Activated gamma-delta T cell (primary cell): ENCODE results near the gene OR52K1.
"Not testable (repeated sequence)": the region's sequence is repeated elsewhere in the genome, so short reads cannot be mapped to it uniquely, and the experiment has no call there.

Experiments used
- DNase-seq: peaks from one replicate; lab custom pipeline; 2025; lab: John Stamatoyannopoulos, UW
- total RNA-seq, 2 donors: gene quantifications; one replicate each; lab custom pipeline; 2026; lab: John Stamatoyannopoulos, UW

Gene OR52K1
- 0 to 0.09 reads per million in 2 donors for total RNA-seq

GRCh38 chr11:4482445-4482844 lies at the start of gene OR52K1:
OR52K1 (plus strand) TSS chr11:4482646; CDS start chr11:4488901, 6,255 bp downstream.
- no peak for DNase-seq

GRCh38 chr11:4433856-4434255 lies 48.6 kb upstream of the OR52K1 start:
- no peak for DNase-seq

GRCh38 chr11:4436411-4436810 lies 46.0 kb upstream of the OR52K1 start:
- no peak for DNase-seq

- no peak for DNase-seq
Observed at GRCh38 chr11:4441515-4441914, 40.9 kb upstream of the OR52K1 start.

GRCh38 chr11:4443232-4443891 lies 39.1 kb upstream of the OR52K1 start:
- DNase-seq: no peak

- DNase-seq: no peak
Observed at GRCh38 chr11:4448995-4449394, 33.5 kb upstream of the OR52K1 start, which contains the start of gene OR52K2. OR52K2 (plus strand) TSS chr11:4449295; CDS start chr11:4449340, 45 bp downstream.

- no peak for DNase-seq
Observed at GRCh38 chr11:4453118-4453517, 29.3 kb upstream of the OR52K1 start.

- DNase-seq: no peak
Observed at GRCh38 chr11:4454021-4454420, 28.4 kb upstream of the OR52K1 start.

GRCh38 chr11:4455419-4455818 lies 27.0 kb upstream of the OR52K1 start:
- DNase-seq: no peak

- DNase-seq: no peak
Observed at GRCh38 chr11:4459500-4459899, 22.9 kb upstream of the OR52K1 start.

GRCh38 chr11:4460151-4460550 lies 22.3 kb upstream of the OR52K1 start:
- DNase-seq: no peak

GRCh38 chr11:4464216-4465159 lies 18.0 kb upstream of the OR52K1 start:
- DNase-seq: no peak

GRCh38 chr11:4465407-4465806 lies 17.0 kb upstream of the OR52K1 start:
- DNase-seq: no peak

GRCh38 chr11:4466131-4466870 lies 16.1 kb upstream of the OR52K1 start:
- DNase-seq: no peak

- no peak for DNase-seq
Observed at GRCh38 chr11:4466871-4467442, 15.5 kb upstream of the OR52K1 start.

- DNase-seq: no peak
Observed at GRCh38 chr11:4467811-4468606, 14.4 kb upstream of the OR52K1 start.

GRCh38 chr11:4479644-4480043 lies 2.8 kb upstream of the OR52K1 start:
- DNase-seq: no peak

GRCh38 chr11:4480577-4481239 lies 1.7 kb upstream of the OR52K1 start:
- no peak for DNase-seq

- DNase-seq: no peak
Observed at GRCh38 chr11:4481240-4481582, 1.2 kb upstream of the OR52K1 start.

GRCh38 chr11:4484310-4484709 lies 1.9 kb downstream of the OR52K1 start:
- no peak for DNase-seq

GRCh38 chr11:4491405-4491804 lies 9.0 kb downstream of the OR52K1 start:
- not testable (repeated sequence) for DNase-seq
